GM21528 (cell line): ENCODE measurements around the gene KRT6C.
"Not testable (repeated sequence)": the region's sequence is repeated elsewhere in the genome, so short reads cannot be mapped to it uniquely, and the experiment has no call there.

Experiments
- ATAC-seq: cut with Tn5 transposase; IDR thresholded peaks from one replicate; pipeline ENCODE4 v1.9.1; 2021; ENCODE audit warnings: mild to moderate bottlenecking, moderate library complexity; ENCODE audit not compliant: unreplicated experiment, low FRiP score

The KRT6C gene

GRCh38 chr12:52461693-52462092 lies 11.9 kb downstream of the KRT6C start:
- no peak for ATAC-seq

- ATAC-seq, result no peak
Measured at GRCh38 chr12:52458861-52459260, 14.7 kb downstream of the KRT6C start.

GRCh38 chr12:52455821-52456220 lies 17.8 kb downstream of the KRT6C start:
- ATAC-seq, result no peak

- ATAC-seq, result no peak
Measured at GRCh38 chr12:52454411-52455201, 19.0 kb downstream of the KRT6C start.

- ATAC-seq, result no peak
Measured at GRCh38 chr12:52452101-52452500, 21.5 kb downstream of the KRT6C start, which contains the start of gene KRT6B. KRT6B (minus strand) TSS chr12:52452146; CDS start chr12:52452078, 68 bp downstream.

- ATAC-seq, result no peak
Measured at GRCh38 chr12:52448228-52448627, 25.4 kb downstream of the KRT6C start.

- not testable (repeated sequence) for ATAC-seq
Measured at GRCh38 chr12:52447196-52447595, 26.4 kb downstream of the KRT6C start.

- ATAC-seq, result no peak
Measured at GRCh38 chr12:52446367-52447045, 27.1 kb downstream of the KRT6C start.

- no peak for ATAC-seq
Measured at GRCh38 chr12:52445876-52446275, 27.7 kb downstream of the KRT6C start.

GRCh38 chr12:52444647-52445595 lies 28.7 kb downstream of the KRT6C start:
- no peak for ATAC-seq

- ATAC-seq, result no peak
Measured at GRCh38 chr12:52443966-52444365, 29.6 kb downstream of the KRT6C start.

GRCh38 chr12:52442600-52443061 lies 31.0 kb downstream of the KRT6C start:
- ATAC-seq, result no peak

- no peak for ATAC-seq
Measured at GRCh38 chr12:52441320-52441911, 32.2 kb downstream of the KRT6C start.

- no peak for ATAC-seq
Measured at GRCh38 chr12:52440821-52441319, 32.7 kb downstream of the KRT6C start.

- ATAC-seq, result no peak
Measured at GRCh38 chr12:52439845-52440244, 33.8 kb downstream of the KRT6C start.

GRCh38 chr12:52439420-52439819 lies 34.2 kb downstream of the KRT6C start:
- no peak for ATAC-seq

- no peak for ATAC-seq
Measured at GRCh38 chr12:52438305-52439301, 35.0 kb downstream of the KRT6C start.

- ATAC-seq, result no peak
Measured at GRCh38 chr12:52437508-52437907, 36.1 kb downstream of the KRT6C start.
